Fibroblast of peridontal ligament (primary cell): ENCODE results near the gene FADS2.

ENCODE experiments used
- DNase-seq: peaks from one replicate; pipeline ENCODE4 v3.0.0-alpha.2; 2010; ENCODE audit errors: extremely low read depth

Gene FADS2

DNA sequence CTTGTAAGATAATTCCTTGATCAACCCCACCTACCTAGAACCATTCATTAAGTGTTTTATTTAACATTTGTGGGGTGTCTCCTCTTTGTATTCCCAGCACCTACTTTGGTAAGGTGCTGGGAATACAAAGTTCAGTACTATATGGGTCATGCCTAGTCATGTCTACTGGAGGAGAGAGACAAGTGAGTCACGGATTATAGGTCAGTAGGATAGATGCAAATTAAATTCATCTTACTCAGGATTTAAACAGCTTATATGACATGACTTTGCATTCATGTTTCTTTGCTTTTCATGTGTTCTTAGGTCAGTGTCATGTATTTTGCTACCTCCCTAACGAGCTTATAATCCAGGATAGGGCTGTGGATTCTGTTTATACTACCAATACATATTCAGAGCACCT, 7.9 kb upstream of the FADS2 start:
- DNase-seq: peak; percentile 59

DNA sequence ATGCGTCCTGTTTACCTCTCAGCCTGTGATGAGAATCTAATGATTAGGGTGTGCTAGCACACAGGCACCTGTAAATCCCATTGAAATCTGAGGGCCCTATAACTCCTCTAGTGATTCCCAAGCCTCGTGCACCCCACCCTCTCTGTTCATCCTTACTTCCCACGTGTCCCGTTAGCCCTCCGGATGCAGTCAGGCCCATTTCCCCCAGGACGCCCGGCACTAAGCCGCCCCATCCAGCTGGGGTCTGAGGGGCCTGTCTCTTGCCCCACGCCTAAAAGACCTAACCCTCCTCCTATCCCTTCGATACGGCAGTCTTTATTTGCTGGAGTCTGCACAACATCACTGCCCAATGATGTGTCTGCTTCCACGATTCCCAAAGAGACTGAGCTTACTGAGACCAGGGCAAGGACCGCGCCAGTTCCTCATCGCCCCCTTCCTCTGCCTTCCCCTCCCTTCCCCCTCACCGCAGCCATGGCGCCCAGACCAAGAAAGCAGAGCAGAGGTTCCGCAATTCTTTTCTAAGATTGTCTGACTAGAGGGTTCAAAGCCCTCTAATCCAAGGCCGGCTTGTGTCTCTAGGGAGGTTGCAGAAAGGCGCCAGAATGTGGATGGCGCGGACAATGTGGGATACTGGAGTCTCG, 1.1 kb upstream of the FADS2 start:
- no peak for DNase-seq

DNA sequence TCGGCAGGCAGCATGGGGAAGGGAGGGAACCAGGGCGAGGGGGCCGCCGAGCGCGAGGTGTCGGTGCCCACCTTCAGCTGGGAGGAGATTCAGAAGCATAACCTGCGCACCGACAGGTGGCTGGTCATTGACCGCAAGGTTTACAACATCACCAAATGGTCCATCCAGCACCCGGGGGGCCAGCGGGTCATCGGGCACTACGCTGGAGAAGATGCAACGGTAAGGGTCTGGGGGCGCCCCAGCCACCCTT, 204 bp downstream of the FADS2 start:
- no peak for DNase-seq

DNA sequence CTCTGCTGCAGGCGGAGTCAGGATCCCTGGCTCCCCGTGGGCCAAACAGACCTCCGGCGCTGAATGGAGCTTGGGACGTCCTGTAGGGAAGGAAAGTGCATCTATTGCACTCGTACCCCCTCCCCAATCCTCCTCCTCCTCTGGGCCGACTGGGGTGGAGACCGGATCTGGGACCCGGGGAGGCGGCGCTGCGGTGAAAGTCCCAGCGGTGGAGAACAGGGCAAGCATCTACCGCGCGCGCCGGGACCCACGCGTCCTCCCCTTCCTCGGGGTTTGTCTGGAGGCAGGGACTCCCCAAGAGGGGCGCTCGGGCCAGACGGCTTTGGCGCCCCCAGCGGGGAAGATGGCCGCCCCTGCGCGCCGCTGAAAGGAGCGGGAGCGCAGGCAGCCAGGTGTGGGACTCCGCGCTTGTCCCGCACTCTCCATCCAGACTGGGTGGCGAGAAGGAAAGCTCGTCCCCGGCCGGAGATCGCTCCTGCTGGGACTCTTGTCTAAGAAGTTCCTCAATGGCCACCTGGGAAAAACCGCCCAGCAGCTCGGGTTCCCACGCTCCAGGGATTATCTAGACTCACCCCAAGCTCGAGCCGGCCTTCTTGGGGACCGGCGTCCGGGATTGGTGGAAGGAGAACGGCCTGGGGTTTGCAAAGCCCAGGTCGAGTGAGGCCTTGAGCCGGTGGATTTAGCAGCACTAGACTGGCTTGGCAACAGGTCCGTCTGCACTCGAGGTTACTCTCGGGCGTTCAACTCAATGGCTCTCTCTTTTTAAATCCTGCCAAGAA, 718 bp downstream of the FADS2 start:
- DNase-seq: peak; percentile 17

DNA sequence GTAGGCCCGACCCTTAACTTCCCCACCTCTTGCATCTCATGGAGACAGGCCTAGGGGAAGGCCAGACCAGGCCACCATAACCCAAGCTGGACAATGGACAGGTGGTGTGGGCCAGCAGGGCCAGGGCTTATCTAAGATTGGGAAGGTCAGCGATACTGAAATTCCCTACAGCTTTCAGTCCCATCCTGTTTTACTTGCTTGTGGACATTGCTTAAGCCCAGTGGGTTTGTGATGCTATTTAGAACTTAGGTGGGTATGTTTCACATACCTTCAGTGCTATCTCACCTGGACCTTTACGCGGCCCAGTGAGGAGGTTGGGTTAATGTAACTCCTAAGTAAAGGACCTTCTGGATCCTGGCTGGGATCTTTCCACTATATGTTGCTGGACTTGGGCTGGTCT, 1.7 kb downstream of the FADS2 start:
- no peak for DNase-seq

DNA sequence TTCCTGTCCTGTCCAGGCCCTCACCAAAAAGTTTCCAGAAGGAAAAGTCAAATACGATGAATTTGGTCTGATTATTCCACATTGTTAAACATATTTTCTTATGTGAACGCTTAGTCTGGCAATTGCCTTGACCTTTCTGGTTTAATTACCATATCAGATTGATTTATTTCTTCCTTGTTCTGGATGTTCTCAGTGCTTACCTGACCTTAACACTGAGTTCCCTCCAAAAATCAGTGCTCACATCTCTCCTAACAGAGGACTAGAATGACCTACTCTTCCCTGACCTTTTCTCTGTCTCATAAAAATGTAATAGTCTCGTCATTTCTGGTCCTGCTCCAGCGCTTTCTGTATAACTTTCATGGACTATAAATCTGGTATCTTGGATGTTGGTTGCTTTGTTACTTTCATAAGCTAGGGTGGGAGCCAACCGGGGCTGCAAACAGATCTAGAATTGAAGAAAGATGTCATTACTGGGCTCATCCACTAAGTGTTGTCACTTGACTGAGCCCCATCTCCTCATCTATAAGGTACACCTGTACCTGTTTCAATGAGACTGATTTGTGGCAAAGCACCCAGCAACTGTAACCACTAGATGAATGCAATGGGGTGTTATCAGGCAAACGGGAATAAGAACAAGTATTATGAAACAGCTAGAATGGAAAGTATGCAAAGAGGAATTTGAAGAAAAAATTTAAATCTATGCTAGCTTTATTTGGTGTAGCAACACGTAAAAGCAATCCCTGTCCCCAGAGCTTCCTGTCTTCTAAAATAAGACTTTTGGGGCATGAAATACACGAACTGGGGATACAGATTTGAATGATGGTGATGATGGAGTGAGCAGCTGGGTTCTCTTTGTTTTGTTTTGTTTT, 2.4 kb downstream of the FADS2 start:
- DNase-seq: peak; percentile 48

DNA sequence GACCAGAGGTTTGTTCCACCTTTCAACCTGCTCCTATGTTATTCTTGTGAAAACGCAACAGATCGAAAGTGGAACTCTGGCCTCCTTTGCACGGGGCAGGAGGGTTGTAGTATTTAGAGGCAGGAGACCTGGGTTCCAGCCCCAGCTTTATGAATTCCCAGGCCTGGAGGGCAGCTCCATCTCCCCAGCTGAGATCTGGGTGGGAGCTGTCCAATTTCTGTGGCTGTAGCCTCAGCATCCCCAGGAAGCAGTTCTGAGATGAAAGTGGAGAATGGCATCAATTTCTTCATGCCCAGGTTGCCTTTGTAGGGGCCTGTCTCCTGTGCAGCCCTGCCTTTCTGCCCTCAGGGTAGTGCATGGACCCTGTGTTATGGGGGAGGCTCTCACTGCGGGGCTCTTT, 4.1 kb downstream of the FADS2 start:
- DNase-seq: no peak

DNA sequence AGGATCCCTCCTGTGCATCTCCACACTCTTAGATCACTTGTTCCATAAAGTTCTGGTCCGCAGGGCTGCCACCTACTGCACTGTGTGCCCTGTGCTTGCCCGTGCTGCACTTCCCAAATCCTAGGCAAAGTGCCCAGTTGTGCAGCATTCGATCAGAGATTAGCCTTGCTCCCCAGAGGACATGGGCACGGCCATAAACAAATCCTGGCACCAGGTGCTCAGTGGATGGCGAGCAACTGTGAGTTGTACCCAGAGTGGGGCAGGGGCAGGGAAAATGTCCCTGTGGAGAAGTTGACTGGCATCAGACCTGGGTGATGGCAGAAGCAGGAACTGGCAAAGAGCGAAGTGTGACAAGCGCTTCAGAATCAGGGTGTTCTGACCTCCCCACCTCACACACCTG, 4.7 kb downstream of the FADS2 start:
- DNase-seq: no peak

DNA sequence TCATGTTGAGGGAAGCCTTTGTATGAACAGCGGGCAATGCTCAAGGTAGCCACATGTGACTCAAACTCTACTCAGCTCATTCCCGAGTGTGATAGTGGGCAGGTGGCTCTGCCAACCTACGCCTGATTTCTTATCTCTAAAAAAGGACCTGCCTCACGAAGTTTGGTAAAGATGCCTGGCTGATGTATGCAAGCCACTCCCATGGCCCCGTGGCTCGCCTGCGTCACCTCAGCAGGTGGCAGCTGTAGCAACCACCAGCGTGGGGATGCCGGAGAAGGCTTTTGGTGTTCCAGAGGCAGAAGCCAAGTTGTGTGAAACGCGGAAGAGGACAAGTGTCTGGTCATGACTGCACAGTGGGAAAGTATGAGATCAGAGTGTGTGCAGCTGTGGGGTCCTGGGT, 5.4 kb downstream of the FADS2 start:
- no peak for DNase-seq

DNA sequence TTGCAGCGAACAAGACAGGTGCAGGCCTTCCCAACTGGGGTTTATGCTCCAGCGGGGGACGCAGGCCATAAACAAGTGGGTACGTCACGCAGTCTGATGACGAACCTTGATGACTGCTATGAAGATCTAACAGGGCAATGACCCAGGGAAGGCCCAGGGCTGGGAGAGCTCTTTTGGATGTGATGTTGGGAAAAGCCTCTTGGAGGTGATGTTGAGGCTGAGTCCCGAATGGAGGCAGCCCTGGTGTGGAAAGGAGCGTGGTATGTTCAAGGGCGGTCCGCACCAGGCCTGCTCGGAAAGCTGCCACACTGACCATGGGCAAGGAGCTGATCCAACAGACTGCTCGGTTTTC, 5.8 kb downstream of the FADS2 start:
- DNase-seq: no peak

DNA sequence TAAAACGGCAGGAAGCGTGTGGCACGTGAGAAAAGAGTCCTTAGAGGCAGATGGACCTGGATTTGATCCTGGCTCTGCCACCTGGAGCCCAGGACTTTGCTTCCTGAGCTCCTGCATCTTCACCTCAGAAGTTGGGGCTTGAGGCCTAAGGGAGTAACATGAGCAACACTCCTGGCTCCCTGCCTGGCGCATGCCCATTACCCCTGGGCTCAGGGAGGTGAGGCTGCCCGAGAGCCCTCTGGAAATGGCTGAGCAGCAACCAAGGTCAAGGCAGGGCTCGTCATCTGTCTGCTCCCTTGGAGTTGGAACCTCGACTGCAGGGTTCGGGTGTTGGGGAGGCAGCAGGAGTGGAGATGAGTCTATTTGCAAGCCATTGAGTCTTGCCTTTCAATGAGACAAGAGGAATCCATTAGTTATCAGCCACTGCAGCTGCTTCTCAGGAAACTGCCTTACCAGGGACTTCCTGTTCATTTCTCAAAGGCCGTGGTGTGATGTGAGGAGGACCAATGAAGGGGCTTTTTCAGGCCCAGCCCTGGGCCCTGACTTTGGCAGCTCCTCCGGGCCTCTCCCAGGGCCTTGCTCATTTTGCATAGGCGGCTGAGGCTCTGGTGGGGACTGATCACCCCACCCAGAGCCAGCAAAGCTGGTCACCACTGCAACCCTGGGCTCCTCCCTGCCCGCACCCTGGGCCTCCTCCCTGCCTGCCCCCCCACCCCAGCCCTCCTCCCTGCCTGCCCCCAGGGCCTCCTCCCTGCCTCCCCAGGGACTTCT, 6.4 kb downstream of the FADS2 start:
- DNase-seq: peak; percentile 53

DNA sequence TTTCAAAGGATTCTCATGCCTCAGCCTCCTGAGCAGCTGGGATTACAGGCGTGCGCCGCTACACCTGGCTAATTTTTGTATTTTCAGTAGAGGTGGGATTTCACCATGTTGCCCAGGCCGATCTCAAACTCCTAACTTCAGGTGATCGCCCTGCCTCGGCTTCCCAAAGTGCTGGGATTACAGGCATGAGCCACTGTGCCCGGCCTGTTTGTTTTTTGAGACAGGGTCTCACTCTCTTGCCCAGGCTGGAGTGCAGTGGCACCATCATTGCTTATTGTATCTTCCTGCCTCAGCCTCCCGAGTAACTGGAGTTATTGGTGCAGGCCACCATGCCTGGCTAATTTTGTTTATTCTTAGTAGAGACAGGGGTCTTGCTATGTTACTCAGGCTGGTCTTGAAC, 8.1 kb downstream of the FADS2 start:
- no peak for DNase-seq

DNA sequence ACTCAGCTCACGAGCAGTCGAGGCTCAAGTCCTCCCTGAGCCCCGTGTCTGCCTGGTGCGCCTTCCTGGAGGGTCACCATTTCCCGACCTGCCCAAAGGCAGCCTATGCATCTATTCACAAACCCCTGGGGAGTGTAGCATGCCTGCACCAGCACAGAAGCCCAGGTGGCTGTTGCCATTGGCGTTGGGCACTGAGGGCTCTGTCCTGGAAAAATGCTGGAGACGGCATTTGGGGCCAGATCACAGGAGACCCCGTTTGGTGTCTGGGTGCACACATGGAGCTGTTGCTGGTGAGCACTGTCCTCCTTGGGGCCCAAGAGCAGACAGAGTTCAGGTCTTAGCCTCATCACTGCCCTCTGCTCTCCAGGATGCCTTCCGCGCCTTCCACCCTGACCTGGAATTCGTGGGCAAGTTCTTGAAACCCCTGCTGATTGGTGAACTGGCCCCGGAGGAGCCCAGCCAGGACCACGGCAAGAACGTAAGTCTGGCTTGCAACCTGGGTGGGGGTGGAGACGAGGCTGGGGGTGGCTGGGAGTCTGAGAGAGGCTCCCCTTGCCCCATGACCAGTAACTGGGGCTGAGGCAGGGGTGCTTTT, 9.4 kb downstream of the FADS2 start:
- no peak for DNase-seq

DNA sequence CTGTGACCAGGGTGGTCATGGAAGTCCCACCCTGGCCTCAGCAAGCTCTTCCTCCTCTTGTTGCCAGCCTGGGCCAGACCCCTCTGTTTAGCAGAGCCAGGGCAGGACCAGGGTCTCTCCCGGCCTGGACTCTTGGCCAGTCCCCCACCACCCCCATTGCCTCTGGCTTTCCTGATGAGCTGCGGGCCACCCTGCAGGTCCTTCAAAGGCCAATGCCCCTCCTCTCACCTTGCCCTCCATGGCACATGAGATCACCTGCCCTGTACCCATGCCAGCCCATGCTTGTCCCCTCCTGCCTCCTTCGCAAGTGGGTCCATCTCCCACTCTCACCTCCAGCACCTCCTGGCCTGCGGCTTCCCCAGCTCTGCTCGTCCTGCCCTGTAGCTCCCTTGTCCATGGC, 10.4 kb downstream of the FADS2 start:
- no peak for DNase-seq

DNA sequence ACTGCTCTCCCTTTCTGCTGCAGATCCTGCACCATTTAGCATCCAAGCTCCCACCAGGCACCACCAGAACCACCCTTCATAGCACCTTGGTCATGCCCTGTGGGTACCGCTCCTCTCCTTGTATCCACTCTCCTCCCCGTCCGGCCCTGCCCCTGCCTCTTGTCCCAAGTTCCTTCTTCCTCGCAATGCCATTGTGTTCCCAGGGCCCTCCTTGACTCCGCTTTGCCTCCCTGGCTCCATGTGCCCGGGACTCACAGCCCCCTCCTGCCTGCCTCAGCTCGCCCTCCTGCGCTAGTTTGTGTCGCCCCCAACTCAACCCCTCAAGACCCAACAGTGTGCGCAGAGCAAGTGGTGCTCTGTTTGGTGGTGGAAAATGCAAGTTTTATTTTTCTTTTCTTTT, 10.8 kb downstream of the FADS2 start:
- no peak for DNase-seq

DNA sequence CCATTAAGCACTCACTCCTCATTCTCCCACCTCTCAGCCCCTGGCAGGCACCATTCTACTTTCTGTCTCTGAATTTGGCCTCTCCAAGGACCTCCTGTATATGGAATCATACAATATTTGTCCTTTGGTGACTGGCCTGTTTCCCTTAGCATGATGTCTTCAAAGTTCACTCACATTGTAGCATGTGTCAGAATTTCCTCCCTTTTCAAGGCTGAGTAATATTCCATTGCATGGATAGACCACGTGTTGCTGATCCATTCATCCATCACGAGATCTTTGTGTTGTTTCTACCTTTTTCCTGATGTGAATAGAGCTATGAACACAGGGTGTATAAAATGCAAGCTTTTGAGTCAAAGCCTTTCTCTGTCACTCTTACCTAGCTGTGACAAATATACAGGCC, 11.6 kb downstream of the FADS2 start:
- no peak for DNase-seq

DNA sequence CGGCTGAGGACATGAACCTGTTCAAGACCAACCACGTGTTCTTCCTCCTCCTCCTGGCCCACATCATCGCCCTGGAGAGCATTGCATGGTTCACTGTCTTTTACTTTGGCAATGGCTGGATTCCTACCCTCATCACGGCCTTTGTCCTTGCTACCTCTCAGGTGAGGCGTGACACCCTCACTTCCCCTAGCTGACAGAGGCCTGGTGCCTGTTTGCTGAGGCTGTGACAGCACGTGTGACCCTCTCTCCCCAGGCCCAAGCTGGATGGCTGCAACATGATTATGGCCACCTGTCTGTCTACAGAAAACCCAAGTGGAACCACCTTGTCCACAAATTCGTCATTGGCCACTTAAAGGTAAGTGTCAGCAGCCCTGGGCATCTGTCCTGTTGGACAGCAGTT, 12.3 kb downstream of the FADS2 start:
- DNase-seq: no peak

DNA sequence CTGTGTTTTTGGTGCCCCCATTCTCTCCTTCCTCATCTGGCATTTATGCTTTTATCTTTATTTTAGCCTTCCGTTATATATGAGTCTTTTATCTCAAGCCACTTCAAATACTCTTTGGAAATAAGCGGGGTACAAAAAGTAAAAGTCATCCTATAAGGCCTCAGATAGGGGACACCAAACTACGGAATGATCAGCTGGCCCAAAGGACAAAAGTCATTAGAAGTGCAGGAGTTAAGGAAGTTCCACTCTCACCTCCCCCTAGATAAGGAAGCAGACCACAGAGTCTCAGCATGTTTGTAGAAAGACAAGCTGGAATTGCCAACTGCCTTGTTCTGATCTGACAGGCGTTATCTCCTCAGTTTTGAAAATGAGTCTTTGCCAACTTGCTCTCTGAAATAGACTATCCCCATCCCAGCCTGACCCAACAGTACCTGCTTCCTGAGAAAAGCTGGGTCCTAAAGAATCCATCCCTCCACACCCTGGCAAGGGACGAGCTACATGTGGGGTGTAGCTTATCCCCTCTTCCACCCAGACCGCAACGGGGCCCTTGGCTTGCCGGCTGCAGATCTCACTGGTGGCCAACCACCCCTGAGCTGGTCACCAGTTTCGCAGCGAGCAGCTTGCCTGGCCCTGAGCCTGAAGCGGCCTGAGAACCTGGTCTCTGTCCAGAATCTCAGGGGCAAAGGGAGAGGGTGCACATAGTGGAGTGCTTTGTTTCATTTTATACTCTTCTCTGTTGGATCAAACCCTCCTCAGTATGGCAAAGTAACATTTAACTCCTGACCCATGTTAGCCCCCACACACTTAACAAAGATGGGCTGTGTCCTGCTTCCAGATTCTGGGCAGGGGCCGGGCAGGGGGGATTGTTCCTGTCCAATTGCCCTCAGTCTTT, 13.8 kb downstream of the FADS2 start:
- DNase-seq: no peak

DNA sequence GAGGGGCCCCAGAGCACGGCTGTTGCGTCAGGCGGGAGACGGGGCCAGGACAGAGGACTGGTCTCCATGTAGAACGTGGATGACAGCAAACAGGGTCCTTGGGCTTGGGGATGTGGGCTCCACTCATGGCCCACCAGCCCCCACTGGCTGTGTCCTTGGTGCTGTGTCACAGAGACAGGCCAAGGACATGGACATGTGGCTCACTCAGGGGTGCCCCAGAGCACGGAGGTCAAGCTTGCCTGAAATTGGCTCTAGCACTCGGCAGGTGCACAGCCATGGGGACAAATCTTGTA, 14.4 kb downstream of the FADS2 start:
- no peak for DNase-seq

DNA sequence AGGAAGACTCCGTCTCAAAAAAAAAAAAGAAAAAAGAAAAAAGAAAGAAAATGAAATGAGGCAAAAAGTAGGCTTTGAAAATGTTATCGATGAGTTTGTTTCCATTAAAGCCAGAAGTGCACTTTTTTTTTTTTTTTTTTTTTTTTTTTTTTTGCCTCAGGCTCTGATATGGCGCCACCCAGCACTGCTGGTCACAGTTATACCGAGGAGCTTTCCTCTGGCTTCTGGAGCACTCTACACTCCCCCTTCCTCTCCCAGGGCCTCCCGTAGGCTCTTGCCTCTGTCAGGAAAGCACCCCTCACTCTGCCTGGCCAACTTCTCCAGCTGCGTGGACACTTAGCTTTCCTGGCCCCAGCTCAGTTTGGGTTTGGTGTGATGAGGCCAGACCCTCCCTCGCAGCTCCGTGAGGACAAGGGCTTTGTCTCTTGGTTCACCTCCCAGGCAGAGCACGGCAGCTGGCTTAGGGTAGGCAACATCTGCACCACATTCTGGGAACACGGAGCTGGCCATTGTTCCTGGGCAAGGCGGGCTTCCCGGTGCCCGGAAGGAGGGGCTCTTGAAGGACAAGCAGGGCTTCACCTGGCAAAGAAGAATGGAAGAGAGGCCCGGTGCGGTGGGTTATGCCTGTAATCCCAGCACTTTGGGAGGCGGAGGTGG, 16.9 kb downstream of the FADS2 start:
- no peak for DNase-seq
